Tibial nerve (tissue), 4 donors: ENCODE measurements around the gene FEM1B.

Experiments used
- EP300 ChIP-seq, 2 donors: sonication (generic); formaldehyde crosslinking; IDR thresholded peaks; one replicate each; pipeline ENCODE4 v1.6.1; 2017; ENCODE audit warnings: antibody characterized with exemption in 2 of 2, mild to moderate bottlenecking in 1 of 2
- POLR2A ChIP-seq, 2 donors: fragments of 450-650 bp; IDR thresholded peaks; one replicate each; pipeline ENCODE4 v1.6.1; 2017; ENCODE audit warnings: antibody characterized with exemption in 2 of 2, mild to moderate bottlenecking in 2 of 2, moderate library complexity in 2 of 2
- TF ChIP-seq, protein P1 (sequence below), 5 experiments: fragments of 200-600 bp in 3 of 5; fragments of 450-650 bp in 2 of 5; sonication (generic) in 3 of 5; IDR thresholded peaks; one replicate each; pipeline ENCODE4 v1.5.1; 2016 to 2019; ENCODE audit warnings: antibody characterized with exemption in 5 of 5, mild to moderate bottlenecking in 3 of 5, moderate library complexity in 2 of 5

DNA sequence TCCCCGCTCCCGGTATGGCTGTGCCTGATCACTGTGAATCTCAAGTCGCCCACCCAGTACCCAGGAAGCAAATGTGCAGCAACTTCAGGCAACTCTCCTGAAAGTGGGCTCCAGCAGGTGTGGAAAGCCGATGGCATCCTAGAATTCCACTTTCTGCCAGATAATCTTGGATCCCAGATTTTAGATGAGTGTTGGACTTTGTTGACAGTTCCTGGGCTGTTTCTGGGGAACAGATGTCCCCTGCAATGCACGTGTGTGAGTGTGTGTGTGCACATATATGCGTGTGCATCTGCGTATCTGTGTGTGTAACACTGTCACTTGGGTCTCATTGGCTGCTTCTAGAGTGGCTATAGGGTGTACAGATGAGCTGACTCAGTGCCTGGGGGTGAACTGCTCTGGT is 59.0 kb downstream of the FEM1B start:
- TF ChIP-seq, protein P1, sequence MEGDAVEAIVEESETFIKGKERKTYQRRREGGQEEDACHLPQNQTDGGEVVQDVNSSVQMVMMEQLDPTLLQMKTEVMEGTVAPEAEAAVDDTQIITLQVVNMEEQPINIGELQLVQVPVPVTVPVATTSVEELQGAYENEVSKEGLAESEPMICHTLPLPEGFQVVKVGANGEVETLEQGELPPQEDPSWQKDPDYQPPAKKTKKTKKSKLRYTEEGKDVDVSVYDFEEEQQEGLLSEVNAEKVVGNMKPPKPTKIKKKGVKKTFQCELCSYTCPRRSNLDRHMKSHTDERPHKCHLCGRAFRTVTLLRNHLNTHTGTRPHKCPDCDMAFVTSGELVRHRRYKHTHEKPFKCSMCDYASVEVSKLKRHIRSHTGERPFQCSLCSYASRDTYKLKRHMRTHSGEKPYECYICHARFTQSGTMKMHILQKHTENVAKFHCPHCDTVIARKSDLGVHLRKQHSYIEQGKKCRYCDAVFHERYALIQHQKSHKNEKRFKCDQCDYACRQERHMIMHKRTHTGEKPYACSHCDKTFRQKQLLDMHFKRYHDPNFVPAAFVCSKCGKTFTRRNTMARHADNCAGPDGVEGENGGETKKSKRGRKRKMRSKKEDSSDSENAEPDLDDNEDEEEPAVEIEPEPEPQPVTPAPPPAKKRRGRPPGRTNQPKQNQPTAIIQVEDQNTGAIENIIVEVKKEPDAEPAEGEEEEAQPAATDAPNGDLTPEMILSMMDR (IDR thresholded peaks at IDR 0.05): no peak
- TF ChIP-seq POLR2A (IDR thresholded peaks at IDR 0.05) (no peak), EP300 (IDR thresholded peaks at IDR 0.05) (no peak)
